CD1c-positive myeloid dendritic cell (primary cell): ENCODE data around the gene ATN1.
"Not testable (repeated sequence)": the region's sequence is repeated elsewhere in the genome, so short reads cannot be mapped to it uniquely, and the experiment has no call there.

Source experiments
- DNase-seq: peaks from one replicate; pipeline ENCODE4 v3.0.0-alpha.2; 2016; ENCODE audit errors: extremely low spot score

The ATN1 gene

DNA sequence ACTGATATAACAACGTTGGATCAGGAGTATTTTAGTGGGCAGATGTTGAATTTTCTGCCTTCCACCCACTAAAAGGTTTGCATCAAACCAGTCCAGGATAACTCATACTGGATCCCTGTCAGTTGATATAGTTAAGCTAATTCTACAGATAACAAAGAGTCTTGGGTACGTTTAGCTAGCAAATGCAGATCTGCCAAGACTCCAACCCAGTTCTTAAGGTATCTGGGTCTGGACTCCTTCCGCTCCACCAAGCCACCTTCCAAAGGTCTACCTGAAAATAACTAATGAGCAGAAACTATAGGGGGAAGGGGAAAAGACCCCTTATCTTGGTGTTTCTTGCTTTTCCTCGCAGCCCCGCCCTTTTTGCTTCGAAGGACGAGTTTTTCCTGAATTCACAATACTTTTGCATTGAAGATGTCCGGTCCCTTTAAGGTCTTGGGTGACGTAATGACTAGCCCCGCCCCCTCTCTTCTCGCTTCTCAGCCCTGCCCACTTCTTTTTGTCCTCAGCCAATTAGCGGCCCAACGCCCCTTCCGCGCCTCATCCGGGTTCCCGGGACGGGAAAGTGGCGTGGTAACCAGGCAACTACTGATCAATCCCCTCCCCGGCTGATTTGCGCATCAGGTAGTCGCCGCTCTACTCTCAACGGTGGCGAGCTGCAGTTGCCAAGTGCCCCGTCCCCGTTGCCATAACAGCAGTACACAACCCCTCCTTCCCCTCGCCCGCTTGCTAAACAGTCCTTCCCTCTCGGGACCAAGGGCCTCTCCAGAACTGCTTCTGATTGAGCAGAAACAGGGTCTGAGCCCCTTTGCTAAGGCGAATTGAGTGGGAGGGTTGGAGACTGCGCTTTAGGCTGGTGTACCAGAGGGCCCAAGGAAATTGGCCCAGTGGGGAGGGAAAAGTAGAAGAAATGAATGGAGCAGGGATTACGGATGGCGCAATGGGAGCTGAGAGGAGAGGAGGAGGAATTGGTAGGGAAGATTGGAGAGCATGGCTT, 23.2 kb upstream of the ATN1 start, which contains the start of gene LRRC23:
LRRC23 (plus strand) TSS at position 543 of the 997 bp plus-strand sequence. CDS start 812 bp downstream, outside the sequence.
- DNase-seq = peak; percentile 98

DNA sequence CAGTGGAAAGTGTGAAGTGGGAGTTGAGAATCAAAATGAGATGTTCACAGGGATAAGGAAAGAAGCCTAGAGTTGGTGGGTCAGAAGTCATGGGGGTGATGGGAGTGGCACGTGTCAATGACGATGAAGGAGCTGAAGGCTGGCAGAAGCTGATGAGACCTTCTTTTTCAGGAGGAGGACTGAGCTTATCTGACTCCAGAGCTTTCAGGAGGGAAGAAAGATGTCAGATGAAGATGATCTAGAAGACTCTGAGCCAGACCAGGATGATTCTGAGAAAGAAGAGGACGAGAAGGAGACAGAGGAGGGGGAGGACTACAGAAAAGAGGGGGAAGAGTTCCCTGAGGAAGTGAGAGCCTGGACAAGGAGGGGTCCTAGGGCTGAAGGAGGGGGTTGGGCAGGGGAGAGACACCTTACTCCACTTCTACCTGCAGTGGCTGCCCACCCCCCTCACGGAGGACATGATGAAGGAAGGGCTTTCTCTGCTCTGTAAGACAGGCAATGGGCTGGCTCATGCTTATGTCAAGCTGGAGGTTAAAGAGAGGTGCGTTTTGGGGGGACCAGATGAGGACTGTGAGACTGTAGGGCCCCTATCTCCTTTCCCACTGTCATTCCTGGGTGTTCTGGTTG, 22.2 kb upstream of the ATN1 start:
- DNase-seq = no peak

DNA sequence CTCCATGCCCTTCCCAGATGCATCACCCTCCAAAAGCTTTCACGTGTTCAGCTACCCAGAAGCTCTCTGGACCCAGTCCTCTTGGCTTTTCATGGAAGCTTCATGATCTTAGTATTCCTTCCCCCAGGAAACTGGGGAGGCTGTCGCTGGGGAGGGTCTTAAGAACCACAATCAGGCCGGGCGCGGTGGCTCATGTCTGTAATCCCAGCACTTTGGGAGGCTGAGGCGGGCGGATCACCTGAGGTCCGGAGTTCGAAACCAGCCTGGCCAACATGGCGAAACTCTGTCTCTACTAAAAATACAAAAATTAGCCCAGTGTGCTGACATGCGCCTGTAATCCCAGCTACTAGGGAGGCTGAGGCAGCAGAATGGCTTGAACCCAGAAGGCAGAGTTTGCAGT, 19.6 kb upstream of the ATN1 start:
- not testable (repeated sequence) for DNase-seq

DNA sequence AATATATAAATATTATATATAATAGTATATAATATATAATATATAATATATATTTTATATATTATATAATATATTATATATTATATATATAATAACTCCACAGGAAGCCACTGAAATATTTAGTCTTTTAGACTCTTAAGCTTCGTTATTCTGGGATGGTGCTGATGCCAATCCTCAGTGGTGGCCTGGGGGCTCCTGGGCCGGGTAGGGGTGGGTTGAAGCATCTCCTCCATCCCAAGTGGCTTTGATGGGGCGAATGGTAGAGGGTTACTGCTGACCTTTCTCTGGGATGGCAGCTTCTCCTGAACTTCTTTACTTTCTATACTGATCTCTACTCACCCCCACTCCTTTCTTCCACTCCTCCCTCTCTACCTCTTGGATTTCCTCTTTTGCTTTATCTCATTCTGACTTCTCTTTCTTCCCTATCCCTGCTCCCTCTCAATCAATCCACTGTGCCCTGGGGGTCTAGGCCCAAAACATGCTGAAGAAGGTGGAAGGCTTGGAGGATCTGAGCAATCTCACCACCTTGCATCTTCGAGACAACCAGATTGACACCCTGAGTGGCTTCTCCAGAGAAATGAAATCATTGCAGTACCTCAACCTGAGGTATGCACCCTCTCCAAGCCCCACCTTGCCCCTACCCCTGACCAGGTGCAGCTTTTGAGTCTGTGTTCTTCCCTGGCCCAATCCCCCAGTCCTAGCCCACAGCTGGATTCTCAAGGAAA, 18.2 kb upstream of the ATN1 start:
- DNase-seq = no peak

DNA sequence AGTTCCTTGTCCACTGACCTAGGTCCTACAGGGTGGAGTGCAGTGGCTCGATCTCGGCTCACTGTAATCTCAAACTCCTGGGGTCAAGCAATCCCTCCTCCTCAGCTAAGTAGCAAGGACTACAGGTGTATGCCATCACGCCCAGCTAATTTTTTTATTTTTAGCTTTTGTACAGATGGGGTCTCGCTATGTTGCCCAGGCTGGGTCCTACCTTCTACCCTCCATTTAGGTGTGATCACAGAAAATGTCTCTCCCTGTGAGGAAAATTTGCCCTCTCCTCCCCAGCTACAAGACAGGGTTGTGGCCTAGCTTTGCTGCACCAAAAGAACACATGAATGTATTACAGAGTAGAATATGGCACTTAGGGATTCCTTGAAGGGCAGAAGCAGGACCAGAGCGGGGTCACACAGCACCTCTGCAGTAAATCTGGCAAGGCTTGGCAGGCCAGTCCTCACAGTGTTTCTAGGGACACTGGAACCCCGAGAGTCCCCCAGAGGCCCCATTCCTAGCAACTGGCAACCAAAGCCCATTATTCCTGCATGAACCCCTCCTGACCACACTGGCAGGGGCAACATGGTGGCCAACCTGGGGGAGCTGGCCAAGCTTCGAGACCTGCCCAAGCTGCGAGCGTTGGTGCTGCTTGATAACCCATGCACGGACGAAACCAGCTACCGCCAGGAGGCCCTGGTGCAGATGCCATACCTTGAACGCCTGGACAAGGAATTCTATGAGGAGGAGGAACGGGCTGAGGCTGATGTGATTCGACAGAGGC, 15.4 kb upstream of the ATN1 start:
- DNase-seq = no peak

DNA sequence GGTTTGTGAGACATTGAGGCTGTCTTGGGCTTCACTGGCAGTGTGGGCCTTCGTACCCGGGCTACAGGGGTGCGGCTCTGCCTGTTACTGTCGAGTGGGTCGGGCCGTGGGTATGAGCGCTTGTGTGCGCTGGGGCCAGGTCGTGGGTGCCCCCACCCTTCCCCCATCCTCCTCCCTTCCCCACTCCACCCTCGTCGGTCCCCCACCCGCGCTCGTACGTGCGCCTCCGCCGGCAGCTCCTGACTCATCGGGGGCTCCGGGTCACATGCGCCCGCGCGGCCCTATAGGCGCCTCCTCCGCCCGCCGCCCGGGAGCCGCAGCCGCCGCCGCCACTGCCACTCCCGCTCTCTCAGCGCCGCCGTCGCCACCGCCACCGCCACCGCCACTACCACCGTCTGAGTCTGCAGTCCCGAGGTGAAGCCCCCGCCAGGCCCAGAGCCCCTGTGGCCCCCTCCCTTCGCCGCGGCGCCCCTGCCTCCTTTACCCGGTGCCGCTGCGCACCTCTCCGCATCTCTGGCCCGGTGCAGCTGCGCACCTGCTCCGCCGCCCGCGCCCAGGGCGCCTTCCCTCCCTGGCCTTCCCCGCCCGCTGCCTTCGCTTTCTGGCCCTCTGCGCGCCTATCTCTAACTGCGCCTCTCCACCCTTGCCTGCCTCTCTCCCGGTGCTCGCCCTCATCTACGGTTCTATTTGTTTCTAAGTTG, 13.4 kb upstream of the ATN1 start, which contains the start of gene ENO2:
ENO2 (plus strand) TSS at position 335 of the 701 bp plus-strand sequence. CDS start 1,253 bp downstream, outside the sequence.
- DNase-seq = peak; percentile 77

DNA sequence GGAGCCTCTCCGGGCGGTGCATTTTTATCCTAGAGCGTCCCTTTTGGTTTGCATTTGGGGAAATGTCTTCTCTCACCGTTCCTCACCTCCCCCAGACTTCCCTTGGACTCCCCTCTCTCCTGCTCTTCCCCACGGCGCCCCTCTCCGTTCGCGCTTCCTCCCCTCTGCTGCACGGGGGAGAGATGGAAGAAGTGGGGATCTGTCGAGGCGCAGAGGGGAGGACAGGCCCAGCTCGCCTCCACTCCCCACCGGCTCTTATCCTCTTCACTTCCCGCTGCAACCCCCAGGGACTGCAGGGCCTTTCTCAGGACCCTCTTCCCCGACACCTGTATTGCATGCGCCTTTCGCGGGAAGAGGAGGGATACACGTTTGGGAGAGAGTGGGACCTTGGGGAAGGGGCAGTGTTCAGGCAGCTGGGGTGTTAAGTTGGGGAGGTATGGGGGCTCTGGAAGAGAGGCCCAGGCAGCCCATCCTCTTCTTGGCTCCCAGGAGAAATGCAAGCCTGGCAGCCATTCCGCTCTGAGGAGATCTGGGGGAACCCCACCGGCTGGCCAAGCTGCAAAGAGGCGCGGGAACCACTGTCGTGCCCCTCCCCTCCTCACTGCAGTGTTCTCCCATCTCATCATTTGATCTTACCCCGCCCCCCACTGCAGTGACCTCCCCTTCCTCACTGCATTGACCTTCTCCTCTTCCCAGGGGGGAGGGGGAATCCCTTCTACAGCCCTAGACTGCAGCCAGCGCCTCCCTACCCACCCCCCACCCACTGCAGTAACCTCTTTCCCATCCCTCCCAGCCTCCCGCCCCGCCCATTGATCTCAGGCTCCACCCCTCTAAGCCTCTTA, 12.6 kb upstream of the ATN1 start:
- DNase-seq = no peak

DNA sequence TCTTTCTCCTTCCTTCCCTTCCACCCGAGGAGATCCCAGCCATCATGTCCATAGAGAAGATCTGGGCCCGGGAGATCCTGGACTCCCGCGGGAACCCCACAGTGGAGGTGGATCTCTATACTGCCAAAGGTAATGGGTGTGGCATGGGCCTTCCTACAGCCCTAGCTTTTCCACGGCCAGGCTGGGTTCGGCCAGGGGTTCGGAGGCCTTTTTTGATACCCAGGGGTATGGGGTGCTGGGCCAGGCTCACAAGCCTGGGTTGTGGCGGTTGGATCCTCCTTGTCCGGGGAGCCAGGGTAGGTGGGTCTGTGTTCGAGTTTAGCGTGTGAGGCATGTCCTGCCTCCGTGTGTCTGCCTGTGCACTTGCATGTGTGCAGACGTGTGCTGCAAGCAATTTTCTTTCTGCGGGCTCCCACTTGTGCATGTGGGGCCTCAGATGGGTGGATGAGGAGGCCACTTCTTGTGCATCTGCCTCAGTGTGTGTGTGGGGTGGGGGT, 11.9 kb upstream of the ATN1 start:
- DNase-seq = no peak

DNA sequence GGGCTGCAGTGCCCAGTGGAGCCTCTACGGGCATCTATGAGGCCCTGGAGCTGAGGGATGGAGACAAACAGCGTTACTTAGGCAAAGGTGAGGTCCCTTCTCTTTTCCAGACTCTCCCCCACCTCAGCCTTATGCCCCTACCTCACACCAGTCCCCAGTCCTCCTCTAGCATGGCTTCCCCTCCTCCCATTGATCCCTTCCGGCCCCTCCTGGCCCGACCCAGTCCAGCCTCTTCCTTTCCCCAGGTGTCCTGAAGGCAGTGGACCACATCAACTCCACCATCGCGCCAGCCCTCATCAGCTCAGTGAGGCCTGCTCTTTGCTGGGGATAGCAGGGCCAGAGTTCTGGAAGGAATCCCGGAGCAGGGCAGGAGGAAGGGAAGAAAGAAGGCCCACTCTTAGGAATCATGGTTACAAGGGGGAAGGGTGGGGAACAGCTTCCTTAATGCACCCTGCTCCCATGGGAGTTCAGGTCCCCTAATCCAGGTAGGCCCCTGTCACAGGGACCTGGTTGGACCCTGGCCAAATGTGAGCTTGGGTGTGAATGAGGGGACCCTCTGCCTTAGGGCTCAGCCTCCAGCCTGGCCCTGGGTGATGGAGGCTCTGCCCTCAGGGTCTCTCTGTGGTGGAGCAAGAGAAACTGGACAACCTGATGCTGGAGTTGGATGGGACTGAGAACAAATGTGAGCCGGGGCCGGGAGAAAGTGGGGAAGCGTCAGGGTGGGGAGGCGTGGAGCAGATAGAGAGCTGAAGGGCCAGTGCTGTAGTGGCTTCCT, 11.1 kb upstream of the ATN1 start:
- DNase-seq = no peak

DNA sequence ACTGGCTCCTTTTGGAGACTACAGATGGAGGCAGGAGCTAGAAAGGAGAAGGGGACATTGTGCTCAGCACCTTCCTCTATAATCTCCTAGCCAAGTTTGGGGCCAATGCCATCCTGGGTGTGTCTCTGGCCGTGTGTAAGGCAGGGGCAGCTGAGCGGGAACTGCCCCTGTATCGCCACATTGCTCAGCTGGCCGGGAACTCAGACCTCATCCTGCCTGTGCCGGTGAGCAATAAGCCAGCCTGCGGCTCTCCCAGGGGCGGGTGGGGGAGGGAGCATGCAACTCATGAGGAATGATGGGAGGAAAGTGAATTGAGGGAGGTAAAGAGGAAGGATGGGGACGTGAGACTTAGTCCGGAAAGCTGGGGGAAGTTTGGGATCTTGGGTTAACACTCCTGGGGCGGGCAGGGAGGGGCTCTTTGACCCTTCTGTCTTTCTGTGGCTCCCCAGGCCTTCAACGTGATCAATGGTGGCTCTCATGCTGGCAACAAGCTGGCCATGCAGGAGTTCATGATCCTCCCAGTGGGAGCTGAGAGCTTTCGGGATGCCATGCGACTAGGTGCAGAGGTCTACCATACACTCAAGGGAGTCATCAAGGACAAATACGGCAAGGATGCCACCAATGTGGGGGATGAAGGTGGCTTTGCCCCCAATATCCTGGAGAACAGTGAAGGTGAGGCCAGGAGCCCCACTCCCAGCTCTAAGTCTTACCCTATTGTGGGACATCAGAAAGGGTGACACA, 10.1 kb upstream of the ATN1 start:
- no peak for DNase-seq

DNA sequence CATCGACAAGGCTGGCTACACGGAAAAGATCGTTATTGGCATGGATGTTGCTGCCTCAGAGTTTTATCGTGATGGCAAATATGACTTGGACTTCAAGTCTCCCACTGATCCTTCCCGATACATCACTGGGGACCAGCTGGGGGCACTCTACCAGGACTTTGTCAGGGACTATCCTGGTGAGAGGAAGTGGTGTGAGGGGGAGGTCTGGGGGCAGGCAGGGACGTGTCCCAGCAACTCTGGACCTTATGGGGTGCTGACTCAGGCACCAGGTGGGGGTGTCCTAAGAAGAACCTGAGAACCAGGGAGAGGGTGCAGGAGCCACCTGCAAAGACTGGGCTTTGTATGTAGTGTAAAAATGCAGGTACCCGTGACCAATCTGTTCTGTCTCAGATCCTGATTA, 8.2 kb upstream of the ATN1 start:
- DNase-seq = no peak

DNA sequence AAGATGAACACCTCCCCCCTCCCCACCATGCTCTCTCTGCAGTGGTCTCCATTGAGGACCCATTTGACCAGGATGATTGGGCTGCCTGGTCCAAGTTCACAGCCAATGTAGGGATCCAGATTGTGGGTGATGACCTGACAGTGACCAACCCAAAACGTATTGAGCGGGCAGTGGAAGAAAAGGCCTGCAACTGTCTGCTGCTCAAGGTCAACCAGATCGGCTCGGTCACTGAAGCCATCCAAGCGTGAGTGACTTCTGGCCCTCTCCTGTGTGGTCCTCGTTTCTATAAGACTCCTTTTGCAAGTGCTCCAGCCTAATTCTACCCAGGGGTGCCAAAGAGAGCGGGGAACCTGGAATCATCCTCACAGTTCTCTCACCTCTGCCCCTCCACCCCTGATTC, 6.2 kb upstream of the ATN1 start:
- no peak for DNase-seq

DNA sequence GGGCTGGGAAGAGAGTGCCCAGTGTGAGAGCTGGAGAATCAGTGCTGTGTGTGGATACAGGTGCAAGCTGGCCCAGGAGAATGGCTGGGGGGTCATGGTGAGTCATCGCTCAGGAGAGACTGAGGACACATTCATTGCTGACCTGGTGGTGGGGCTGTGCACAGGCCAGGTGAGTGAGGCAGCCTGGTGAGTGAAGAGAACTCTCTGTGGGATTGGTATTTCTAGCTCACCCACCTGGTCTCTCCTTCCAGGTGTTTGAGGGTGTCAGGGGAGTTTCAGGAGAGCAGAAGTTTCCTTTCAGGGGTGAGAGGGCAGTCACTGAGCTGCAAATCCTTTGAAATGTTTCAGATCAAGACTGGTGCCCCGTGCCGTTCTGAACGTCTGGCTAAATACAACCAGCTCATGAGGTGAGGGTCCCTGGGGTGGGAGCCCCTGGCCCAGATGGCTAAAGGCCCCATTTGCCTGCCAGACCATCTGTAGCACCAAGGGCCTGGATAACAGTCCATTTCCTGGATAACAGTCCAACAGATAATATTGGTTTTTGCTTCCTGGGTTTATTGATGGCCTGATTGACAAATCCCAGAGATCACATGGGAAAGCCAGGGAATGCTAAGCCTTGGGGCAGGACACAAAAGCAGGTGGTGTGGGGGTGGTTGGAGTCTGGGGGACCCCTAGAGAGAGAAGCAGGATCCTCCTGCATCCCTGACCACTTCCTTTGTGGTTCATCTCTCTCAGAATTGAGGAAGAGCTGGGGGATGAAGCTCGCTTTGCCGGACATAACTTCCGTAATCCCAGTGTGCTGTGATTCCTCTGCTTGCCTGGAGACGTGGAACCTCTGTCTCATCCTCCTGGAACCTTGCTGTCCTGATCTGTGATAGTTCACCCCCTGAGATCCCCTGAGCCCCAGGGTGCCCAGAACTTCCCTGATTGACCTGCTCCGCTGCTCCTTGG, 5.5 kb upstream of the ATN1 start:
- DNase-seq = peak; percentile 74

DNA sequence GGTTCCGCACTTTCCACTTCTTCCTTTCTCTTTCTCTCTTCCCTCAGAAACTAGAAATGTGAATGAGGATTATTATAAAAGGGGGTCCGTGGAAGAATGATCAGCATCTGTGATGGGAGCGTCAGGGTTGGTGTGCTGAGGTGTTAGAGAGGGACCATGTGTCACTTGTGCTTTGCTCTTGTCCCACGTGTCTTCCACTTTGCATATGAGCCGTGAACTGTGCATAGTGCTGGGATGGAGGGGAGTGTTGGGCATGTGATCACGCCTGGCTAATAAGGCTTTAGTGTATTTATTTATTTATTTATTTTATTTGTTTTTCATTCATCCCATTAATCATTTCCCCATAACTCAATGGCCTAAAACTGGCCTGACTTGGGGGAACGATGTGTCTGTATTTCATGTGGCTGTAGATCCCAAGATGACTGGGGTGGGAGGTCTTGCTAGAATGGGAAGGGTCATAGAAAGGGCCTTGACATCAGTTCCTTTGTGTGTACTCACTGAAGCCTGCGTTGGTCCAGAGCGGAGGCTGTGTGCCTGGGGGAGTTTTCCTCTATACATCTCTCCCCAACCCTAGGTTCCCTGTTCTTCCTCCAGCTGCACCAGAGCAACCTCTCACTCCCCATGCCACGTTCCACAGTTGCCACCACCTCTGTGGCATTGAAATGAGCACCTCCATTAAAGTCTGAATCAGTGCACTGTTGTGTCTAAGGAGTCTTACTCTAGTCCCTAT, 4.6 kb upstream of the ATN1 start:
- no peak for DNase-seq

DNA sequence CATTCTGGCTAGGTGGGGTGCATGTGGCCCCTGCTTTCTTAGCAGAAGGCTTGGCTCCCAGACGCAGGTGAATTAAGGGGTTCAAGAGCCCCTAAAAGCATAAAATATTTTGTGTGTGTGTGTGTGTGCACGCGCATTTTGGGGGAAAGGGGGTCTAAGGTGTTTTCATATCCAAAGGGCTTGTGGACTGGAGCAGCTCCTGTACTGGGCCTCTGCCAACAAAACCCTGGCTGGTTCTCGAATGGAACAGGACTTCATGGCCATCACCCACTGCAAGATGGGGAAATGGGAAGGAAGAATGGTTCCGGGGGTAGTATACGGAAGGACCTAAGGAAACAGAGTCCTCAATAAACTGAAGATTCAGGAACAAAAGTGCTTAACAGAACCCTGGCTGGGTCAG, 3.9 kb upstream of the ATN1 start:
- DNase-seq = no peak

DNA sequence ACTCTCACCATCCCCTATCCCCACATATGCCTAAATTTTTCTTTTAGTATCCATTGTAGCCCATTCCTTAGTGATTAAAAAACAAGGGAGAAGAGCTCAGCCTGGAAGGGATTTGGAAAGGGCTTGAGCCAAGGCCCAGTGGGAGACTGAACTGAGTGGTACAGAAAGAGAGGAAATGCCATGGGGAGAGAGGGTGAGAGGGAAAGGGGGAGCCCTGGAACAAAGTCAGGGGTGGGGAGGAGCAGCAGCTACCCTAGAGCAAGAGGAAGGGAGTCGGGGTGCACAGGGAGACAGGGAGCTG, 2.6 kb upstream of the ATN1 start:
- no peak for DNase-seq
